Transverse colon (tissue), 4 donors: ENCODE measurements around the gene GPR39. TPM values are rescaled to one million over a fixed set of nuclear protein-coding genes. Genes with fewer than 3 reads are reported as not detected.

Source experiments
- DNase-seq: peaks from one replicate; pipeline ENCODE4 v3.0.0-alpha.2; 2019
- H3K27ac ChIP-seq, 4 donors: fragments of 200-600 bp; sonication (generic); 2 replicates each; pipeline ENCODE4 v1.5.1; 2016 to 2018; ENCODE audit warnings: inconsistent platforms in 4 of 4
- H3K27me3 ChIP-seq: fragments of 200-600 bp; sonication (generic); 2 replicates; pipeline ENCODE4 v1.5.1; 2017; ENCODE audit warnings: inconsistent platforms
- H3K36me3 ChIP-seq, 4 donors: fragments of 200-600 bp; sonication (generic); 2 replicates each; pipeline ENCODE4 v1.5.1; 2017 to 2019; ENCODE audit warnings: inconsistent platforms in 4 of 4
- H3K4me1 ChIP-seq, 4 donors: fragments of 200-600 bp; sonication (generic); 2 replicates each; pipeline ENCODE4 v1.5.1; 2017 to 2020; ENCODE audit warnings: inconsistent platforms in 4 of 4
- H3K4me3 ChIP-seq, 4 donors: fragments of 200-600 bp; sonication (generic); 1 replicate in 1 of 4; 2 replicates in 3 of 4; pipeline versions ENCODE4 v1.5.1 to v1.6.1; 2017 to 2019; ENCODE audit warnings: inconsistent platforms in 4 of 4
- H3K9me3 ChIP-seq, 2 donors: fragments of 200-600 bp; sonication (generic); 2 replicates each; pipeline ENCODE4 v1.5.1; 2017 to 2019; ENCODE audit warnings: inconsistent platforms in 2 of 2
- EP300 ChIP-seq: sonication (generic); formaldehyde crosslinking; IDR thresholded peaks from one replicate; pipeline ENCODE4 v1.6.1; 2017; ENCODE audit warnings: antibody characterized with exemption, low read depth
- POLR2A ChIP-seq: fragments of 450-650 bp; IDR thresholded peaks from one replicate; pipeline ENCODE4 v1.6.1; 2016; ENCODE audit warnings: antibody characterized with exemption, mild to moderate bottlenecking, moderate library complexity
- POLR2AphosphoS5 ChIP-seq, 3 donors: sonication (generic); formaldehyde crosslinking; IDR thresholded peaks; one replicate each; pipeline ENCODE4 v1.6.1; 2016; ENCODE audit warnings: antibody characterized with exemption in 3 of 3
- WGBS, 2 donors: methylation state at CpG; one replicate each; pipeline ENCODE4 v1.1.5; 2018; ENCODE audit warnings: low coverage in 1 of 2; 5-methylcytosine and 5-hydroxymethylcytosine counted together
- in situ Hi-C, 4 donors: fragments of 200-750 bp; cut with MboI; loops; one replicate each; pipeline versions ENCODE4 v1.15.0 to v1.15.1; 2017; ENCODE audit warnings: low sequenced_read_pairs in 3 of 4, low pct_ligation_motif_present in 1 of 4, low pct_unique_long_range_greater_than_20kb in 1 of 4
- intact Hi-C: fragments of 100-400 bp; cut with DNase I; formaldehyde crosslinking; loops from one replicate; pipeline ENCODE4 v1.15.1; 2023; ENCODE audit warnings: low total_unique reads
- total RNA-seq, 4 donors: library from RNA; depleted of rRNA; stranded (reverse); fragments of >200 nt; gene quantifications; one replicate each; pipeline ENCODE4 v1.1.0, GENCODE V29; 2016
- TF ChIP-seq, protein P1 (sequence below), 5 experiments: fragments of 200-600 bp in 3 of 5; fragments of 450-650 bp in 2 of 5; sonication (generic) in 3 of 5; IDR thresholded peaks; 1 replicate in 2 of 5; 2 replicates in 3 of 5; pipeline ENCODE4 v1.5.1; 2016 to 2017; ENCODE audit warnings: antibody characterized with exemption in 5 of 5, inconsistent platforms in 3 of 5, mild to moderate bottlenecking in 2 of 5, moderate library complexity in 1 of 5

The GPR39 gene
- total RNA-seq, 4 donors from 2014 or later: 26.3 to 85.3 (median 39.6) TPM

GRCh38 chr2:132640116-132640515, 223.5 kb downstream of the GPR39 start:
- no peaks in the 10 kb centered on the region for H3K36me3 ChIP-seq
- in situ Hi-C loops: no loop called here
- no peak for TF ChIP-seq EP300
- no peak for TF ChIP-seq POLR2AphosphoS5 (IDR thresholded peaks at IDR 0.05)
- TF ChIP-seq POLR2A: no peak
- H3K9me3 ChIP-seq: no peaks in the 10 kb centered on the region
- H3K4me3 ChIP-seq: no peak overlapping the region
- intact Hi-C loops: no loop called here
- no peaks in the 10 kb centered on the region for H3K27me3 ChIP-seq
- DNase-seq: no peak
- peaks cover 0 to 17% (median 0%) of the 10 kb centered on the region in 4 donors for H3K4me1 ChIP-seq
- H3K27ac ChIP-seq: no peak overlapping the region

- intact Hi-C loops: no loop called here
Measured at GRCh38 chr2:132641819-132642218, 225.2 kb downstream of the GPR39 start.

DNA sequence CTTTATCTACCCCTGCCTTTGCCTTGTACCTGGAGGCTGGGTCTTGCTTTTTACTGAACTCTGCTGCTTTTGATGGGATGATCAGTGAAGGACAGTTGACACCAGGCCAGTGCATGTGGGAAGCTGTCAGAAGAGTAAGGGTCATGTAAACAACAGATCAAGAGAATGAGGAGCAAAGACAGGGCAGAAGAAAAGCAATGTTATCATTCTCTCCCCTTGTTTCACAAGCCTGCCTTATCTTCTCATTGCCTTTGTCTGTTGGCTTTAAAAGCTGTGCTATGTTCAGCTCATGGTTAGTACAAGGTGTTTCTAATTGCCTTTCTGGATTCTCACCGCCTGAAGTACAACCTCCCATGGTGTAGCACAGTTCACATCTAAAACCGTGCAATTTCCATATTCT, 225.8 kb downstream of the GPR39 start:
- Histone ChIP-seq H3K9me3 (no peaks in the 10 kb centered on the region), H3K4me3 (no peak overlapping the region), H3K4me1 (no peaks in the 10 kb centered on the region), H3K27ac (no peak overlapping the region), H3K27me3 (no peaks in the 10 kb centered on the region), H3K36me3 (no peaks in the 10 kb centered on the region)
- 73 to 100% methylated on average over 1 to 2 of the region's 2 CpGs for WGBS, 2 donors
- intact Hi-C loops (no loop called here), in situ Hi-C loops (no loop called here)
- no peak for DNase-seq
- TF ChIP-seq POLR2A: no peak
- TF ChIP-seq, protein P1, sequence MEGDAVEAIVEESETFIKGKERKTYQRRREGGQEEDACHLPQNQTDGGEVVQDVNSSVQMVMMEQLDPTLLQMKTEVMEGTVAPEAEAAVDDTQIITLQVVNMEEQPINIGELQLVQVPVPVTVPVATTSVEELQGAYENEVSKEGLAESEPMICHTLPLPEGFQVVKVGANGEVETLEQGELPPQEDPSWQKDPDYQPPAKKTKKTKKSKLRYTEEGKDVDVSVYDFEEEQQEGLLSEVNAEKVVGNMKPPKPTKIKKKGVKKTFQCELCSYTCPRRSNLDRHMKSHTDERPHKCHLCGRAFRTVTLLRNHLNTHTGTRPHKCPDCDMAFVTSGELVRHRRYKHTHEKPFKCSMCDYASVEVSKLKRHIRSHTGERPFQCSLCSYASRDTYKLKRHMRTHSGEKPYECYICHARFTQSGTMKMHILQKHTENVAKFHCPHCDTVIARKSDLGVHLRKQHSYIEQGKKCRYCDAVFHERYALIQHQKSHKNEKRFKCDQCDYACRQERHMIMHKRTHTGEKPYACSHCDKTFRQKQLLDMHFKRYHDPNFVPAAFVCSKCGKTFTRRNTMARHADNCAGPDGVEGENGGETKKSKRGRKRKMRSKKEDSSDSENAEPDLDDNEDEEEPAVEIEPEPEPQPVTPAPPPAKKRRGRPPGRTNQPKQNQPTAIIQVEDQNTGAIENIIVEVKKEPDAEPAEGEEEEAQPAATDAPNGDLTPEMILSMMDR (IDR thresholded peaks at IDR 0.05): no peak
- no peak for TF ChIP-seq POLR2AphosphoS5 (IDR thresholded peaks at IDR 0.05)
- no peak for TF ChIP-seq EP300

More at GRCh38 chr2:132641819-132642218, 225.2 kb downstream of the GPR39 start:
- in situ Hi-C loops: no loop called here
- H3K4me1 ChIP-seq: peaks cover 0 to 2% (median 0%) of the 10 kb centered on the region in 4 donors
- H3K27me3 ChIP-seq: no peaks in the 10 kb centered on the region
- no peak for DNase-seq
- no peak overlapping the region for H3K4me3 ChIP-seq
- TF ChIP-seq POLR2A: no peak
- TF ChIP-seq, protein P1 (IDR thresholded peaks at IDR 0.05): no peak
- TF ChIP-seq POLR2AphosphoS5 (IDR thresholded peaks at IDR 0.05): no peak
- TF ChIP-seq EP300: no peak
- H3K9me3 ChIP-seq: no peaks in the 10 kb centered on the region
- no peak overlapping the region for H3K27ac ChIP-seq
- H3K36me3 ChIP-seq: no peaks in the 10 kb centered on the region

- Histone ChIP-seq H3K27me3 (no peaks in the 10 kb centered on the region), H3K9me3 (no peaks in the 10 kb centered on the region), H3K27ac (no peak overlapping the region), H3K36me3 (no peaks in the 10 kb centered on the region), H3K4me3 (no peak overlapping the region), H3K4me1 (no peaks in the 10 kb centered on the region)
- no peak for DNase-seq
- 91 to 94% methylated on average over 23 to 35 of the region's 35 CpGs for WGBS, 2 donors
- in situ Hi-C loops (no loop called here), intact Hi-C loops (no loop called here)
- TF ChIP-seq POLR2AphosphoS5 (IDR thresholded peaks at IDR 0.05): no peak
- no peak for TF ChIP-seq EP300
- TF ChIP-seq POLR2A: no peak
- TF ChIP-seq, protein P1 (IDR thresholded peaks at IDR 0.05): no peak
Measured at GRCh38 chr2:132645176-132645575, 228.6 kb downstream of the GPR39 start.
